Measurements from ENCODE around the gene OR6M1. TPM values are rescaled to one million over a fixed set of nuclear protein-coding genes. Genes with fewer than 3 reads are reported as not detected.

Gene OR6M1
- total RNA-seq, 1 experiment from 2014 or later = not detected

DNA sequence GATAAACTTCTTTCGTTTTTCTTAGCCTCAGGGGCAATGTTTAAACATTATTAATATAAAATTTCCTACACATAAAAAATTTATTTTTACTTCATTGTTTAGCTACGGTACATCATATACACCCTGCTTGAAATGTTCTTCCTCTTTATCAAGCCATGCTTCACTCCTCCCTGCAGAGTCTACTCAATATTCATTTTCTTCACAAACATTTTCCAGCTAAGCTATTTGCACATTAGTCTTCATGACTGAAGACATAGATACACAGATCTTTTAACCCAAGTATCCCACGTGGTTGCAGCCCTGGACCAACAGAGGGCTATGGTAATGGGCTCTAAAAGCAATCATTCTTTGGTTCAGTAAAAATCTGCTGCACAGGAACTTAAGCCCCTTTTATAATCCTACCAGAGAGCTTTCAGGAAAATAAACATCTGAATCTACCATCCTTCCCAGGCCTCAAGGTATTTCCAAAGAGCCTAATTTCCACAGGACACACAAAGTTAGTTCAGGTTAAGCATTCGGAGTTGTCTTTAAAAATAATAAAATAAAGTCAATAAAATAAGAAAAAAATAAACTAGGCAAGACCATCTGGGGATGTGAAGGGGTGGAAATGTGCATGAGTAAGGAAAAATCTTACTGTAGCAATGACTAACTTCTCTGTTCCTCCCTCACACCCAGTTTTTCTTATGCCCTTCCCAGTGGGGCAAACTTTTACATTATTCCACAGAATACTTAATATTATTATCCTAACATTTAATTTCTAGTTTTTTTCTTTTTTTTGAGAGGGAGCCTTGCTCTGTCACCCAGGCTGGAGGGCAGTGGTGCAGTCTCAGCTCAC, 30.2 kb downstream of the OR6M1 start:
- no peak for DNase-seq (ENCODE audit: low spot score)

DNA sequence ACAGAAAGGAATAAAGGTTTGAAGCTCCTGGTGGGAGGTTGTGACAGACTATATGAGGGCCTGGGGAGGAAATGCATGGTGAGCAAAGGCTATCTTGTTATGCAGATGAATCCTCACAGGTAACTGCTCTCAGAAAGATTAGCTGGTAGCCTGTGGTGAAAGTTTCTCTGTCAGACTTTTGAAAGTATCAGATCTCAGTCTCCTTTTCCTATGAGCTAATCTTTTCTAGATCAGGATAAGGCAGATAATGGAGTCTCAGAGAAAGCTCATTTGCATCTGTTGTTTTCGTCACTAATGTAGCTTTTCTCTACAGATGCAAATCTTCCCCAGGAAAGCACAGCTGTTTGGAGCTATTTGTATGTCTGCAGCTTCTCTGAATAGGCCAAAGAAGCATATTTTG, 30.9 kb downstream of the OR6M1 start:
- no peak for DNase-seq (ENCODE audit: low spot score)

DNA sequence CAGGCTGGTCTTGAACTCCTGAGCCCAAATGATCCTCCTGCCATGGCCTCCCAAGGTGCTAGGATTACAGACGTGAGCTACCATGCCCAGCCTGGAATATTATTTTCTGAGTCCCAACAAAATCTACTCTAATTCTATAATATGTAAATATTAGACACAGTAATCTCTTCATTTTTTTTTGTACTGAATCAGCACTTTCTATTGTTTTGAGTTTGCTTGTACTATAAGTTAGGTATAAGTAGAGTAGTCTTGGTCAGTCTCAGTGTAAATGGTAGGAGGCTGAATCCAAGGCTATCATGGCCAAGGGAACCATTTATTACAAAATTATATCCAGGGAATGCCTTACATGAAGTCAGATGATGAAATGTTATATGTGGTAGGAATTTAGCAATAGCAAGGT, 32.2 kb downstream of the OR6M1 start:
- no peak for DNase-seq (ENCODE audit: low spot score)

DNA sequence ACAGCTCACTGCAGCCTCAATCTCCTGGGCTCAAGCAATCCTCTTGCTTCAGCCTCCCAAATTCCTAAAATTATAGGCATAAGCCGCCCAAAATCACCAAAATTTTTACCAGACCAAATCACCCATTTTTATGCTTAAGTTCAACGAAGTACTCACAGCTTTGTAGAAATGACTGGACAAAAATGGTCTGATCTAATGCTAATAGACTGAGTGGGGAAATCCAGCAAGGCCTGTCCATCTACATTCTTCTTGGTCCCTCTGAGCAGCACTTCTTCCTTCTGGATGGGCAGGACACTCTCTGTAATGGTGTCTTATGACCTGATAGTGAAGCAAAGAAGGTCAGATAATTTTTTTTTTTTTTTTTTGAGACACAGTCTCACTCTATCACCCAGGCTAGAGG, 33.1 kb downstream of the OR6M1 start:
- no peak for DNase-seq (ENCODE audit: low spot score)

DNA sequence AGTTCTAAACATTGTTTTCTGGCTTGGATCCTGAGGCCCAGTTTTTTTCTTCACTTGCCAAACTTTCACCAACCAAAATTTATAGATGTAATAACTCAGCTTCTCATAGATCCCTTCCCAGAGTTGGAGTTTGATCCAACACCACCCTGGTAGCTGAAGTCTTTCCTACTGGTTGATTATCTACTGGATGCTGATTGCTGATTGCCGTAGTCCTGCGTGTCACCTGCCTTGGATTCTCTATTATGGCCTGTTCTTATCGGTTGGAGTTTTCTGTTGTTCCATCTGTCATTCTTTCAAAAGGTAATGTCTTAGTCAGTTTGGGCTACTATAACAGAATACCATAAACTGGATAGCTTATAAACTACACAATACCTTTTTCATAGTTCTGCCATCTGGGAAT, 34.5 kb downstream of the OR6M1 start:
- DNase-seq (ENCODE audit: low spot score) = no peak

DNA sequence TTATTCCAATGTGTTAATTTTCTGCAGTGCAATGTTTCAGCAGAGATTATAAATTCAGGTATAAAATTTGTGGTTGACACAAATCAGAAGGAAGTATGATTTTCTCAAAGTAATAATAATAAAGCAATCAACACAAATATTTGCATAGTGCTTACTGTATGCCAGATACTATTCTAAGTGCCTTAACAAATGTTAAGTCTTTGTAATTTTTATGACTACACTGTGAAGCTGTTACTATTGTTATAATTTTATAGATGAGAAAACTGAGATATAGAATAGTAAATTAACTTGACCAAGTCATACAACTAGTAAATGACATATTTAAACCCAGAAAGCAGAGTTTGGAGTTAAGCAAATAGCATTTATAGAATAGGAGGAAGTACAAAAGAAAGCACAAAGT, 35.4 kb downstream of the OR6M1 start:
- DNase-seq (ENCODE audit: low spot score) = no peak

DNA sequence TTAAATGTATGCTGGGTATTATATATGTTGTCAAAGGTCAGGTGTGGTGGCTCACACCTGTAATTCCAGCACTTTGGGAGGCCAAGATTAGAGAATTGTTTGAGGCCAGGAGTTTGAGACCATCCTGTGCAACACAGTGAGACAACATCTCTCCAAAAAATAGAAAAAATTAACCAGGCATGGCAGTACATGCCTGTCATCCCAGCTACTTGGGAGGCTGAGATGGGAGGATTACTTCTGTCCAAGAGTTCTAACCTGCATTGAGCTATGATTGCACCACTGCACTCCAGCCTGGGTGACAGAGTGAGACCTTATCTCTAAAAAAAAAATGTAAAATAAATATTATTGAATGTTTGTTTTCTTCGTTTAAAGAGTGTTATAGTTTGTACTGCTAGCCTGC, 40.5 kb downstream of the OR6M1 start:
- no peak for DNase-seq (ENCODE audit: low spot score)

DNA sequence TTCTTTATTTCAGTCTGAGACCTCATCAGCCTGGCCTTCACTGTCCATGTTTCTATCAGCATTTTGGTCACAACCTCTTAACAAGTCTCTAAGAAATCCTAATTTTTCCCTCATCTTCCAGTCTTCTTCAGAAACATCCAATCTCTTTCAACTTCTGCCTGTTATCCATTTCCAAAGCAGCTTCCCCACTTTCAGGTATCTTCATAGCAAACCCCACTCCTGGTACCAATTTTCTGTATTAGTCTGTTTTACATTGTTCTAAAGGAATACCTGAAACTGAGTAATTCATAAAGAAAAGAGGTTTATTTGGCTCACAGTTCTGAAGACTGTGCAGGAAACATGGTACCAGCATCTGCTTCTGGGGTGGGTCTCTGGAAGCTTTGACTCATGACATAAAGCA, 43.7 kb downstream of the OR6M1 start:
- DNase-seq (ENCODE audit: low spot score) = no peak

DNA sequence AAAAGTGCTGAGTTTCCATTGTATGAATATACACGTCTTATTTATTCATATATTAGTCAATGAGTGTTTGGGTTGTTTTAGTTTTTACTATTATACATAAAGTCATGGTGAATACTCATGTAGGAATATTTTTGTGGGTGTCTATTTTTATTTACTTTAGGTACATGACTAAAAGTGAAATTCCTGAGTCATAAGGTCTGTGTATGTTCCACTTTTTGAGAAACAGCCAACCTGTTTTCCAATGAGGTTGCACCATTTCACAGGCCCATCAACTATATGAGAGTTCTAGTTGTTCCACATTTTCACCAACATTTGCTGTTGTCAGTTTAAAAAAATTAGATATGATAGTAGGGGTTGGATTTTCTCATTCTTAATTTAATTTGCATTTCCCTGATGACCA, 45.3 kb downstream of the OR6M1 start:
- DNase-seq (ENCODE audit: low spot score) = no peak

DNA sequence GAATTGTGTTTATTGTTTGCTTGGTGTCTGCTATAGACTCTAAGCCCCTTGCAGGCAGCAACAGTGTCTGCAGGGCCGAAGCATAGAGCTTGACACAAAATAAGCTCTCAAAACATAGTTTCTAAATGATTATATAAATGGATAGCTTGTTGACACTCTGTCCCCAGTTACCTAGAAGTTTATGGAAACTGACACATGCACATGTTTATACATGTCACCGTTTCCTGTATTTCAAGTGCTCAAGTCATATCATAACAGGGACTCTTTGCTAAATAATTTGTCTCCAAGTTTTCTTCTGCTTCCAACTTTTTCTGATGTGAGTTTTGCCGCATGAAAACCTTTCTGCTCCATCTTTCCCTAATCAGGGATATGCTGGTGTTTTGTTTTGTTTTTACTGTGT, 48.2 kb downstream of the OR6M1 start:
- no peak for DNase-seq (ENCODE audit: low spot score)

DNA sequence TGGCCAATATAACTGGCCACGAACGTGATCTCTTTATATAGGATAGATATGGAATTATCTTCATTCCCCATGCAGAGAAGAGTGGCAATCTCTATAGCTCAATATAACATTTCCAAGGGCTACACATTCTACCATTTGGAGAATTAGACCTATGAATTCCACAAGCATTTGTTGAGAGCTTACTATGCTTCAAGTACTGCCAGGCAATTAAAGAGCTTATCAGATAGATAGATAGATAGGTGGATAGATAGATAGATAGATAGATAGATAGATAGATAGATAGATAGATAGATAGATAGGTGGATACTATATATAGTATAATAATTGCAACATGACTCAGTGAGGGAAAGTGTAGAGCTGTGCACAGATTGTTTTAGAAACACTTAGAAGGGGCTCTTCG, 50.3 kb downstream of the OR6M1 start:
- DNase-seq (ENCODE audit: low spot score) = no peak

Other genes with a start within 250 kb of the OR6M1 start
- 0.39 TPM in 1 of 2 replicates, not detected in the other for gene SCN3B, start 151.7 kb downstream of the OR6M1 start, total RNA-seq (2014; rRNA removed; shearing (Covaris generic))
- 5.4 and 10.3 TPM in 2 replicates for gene ZNF202, start 64.7 kb downstream of the OR6M1 start, total RNA-seq (2014; rRNA removed; shearing (Covaris generic))
- gene OR6X1, start 51.8 kb downstream of the OR6M1 start, total RNA-seq (2014; rRNA removed; shearing (Covaris generic)) = not detected in 2 replicates
- not detected in 2 replicates for gene TMEM225, start 79.3 kb upstream of the OR6M1 start, total RNA-seq (2014; rRNA removed; shearing (Covaris generic))
- not detected in 2 replicates for gene OR8D4, start 95.8 kb upstream of the OR6M1 start, total RNA-seq (2014; rRNA removed; shearing (Covaris generic))
- not detected in 2 replicates for gene OR4D5, start 133.3 kb upstream of the OR6M1 start, total RNA-seq (2014; rRNA removed; shearing (Covaris generic))
- gene OR6T1, start 137.5 kb upstream of the OR6M1 start, total RNA-seq (2014; rRNA removed; shearing (Covaris generic)) = not detected in 2 replicates
- not detected in 2 replicates for gene OR10S1, start 171.4 kb upstream of the OR6M1 start, total RNA-seq (2014; rRNA removed; shearing (Covaris generic))
- gene OR10G6, start 188.8 kb upstream of the OR6M1 start, total RNA-seq (2014; rRNA removed; shearing (Covaris generic)) = not detected in 2 replicates
- not detected in 2 replicates for gene OR10G4, start 206.6 kb upstream of the OR6M1 start, total RNA-seq (2014; rRNA removed; shearing (Covaris generic))
- gene OR10G9, start 216.7 kb upstream of the OR6M1 start, total RNA-seq (2014; rRNA removed; shearing (Covaris generic)) = not detected in 2 replicates
- not detected in 2 replicates for gene OR10G8, start 220.4 kb upstream of the OR6M1 start, total RNA-seq (2014; rRNA removed; shearing (Covaris generic))
- gene OR10G7, start 235.0 kb upstream of the OR6M1 start, total RNA-seq (2014; rRNA removed; shearing (Covaris generic)) = not detected in 2 replicates

Measured in H4 (cell line).